Heart left ventricle (tissue), 16 donors: ENCODE data around the gene CCL17. TPM values are rescaled to one million over a fixed set of nuclear protein-coding genes. Genes with fewer than 3 reads are reported as not detected.

Source experiments
- ATAC-seq, 4 donors: fragments of 200-7000 bp; cut with Tn5 transposase; one replicate each; pipeline ENCODE4 v1.9.1; 2020 to 2022; ENCODE audit warnings: moderate library complexity in 4 of 4, mild to moderate bottlenecking in 3 of 4, moderate number of reproducible peaks in 1 of 4
- DNase-seq, 5 donors: peaks; one replicate each; pipeline ENCODE4 v3.0.0-alpha.2; 2020
- H3K27ac ChIP-seq, 12 donors: fragments of 200-600 bp; sonication (generic) in 4 of 12; one replicate each; pipeline versions ENCODE4 v1.5.0 to v1.8.0; 2016 to 2022; ENCODE audit warnings: mild to moderate bottlenecking in 2 of 12
- H3K27me3 ChIP-seq, 9 donors: fragments of 200-600 bp; sonication (generic) in 2 of 9; one replicate each; pipeline versions ENCODE4 v1.5.1 to v1.8.0; 2016 to 2022; ENCODE audit warnings: mild to moderate bottlenecking in 3 of 9
- H3K36me3 ChIP-seq, 9 donors: fragments of 200-600 bp; sonication (generic) in 2 of 9; one replicate each; pipeline versions ENCODE4 v1.5.0 to v1.8.0; 2018 to 2022; ENCODE audit warnings: mild to moderate bottlenecking in 2 of 9
- H3K4me1 ChIP-seq, 12 donors: fragments of 200-600 bp; sonication (generic) in 4 of 12; one replicate each; pipeline versions ENCODE4 v1.5.0 to v1.8.0; 2016 to 2022; ENCODE audit warnings: mild to moderate bottlenecking in 3 of 12
- H3K4me3 ChIP-seq, 12 donors: fragments of 200-600 bp; sonication (generic) in 4 of 12; one replicate each; pipeline versions ENCODE4 v1.5.0 to v1.8.0; 2017 to 2022; ENCODE audit warnings: mild to moderate bottlenecking in 9 of 12, moderate library complexity in 4 of 12
- H3K9me3 ChIP-seq, 12 donors: fragments of 200-600 bp; sonication (generic) in 4 of 12; one replicate each; pipeline versions ENCODE4 v1.5.0 to v1.8.0; 2016 to 2022; ENCODE audit warnings: mild to moderate bottlenecking in 1 of 12
- CTCF ChIP-seq, 12 donors: fragments of 200-600 bp; sonication (generic) in 4 of 12; IDR thresholded peaks; one replicate each; pipeline versions ENCODE4 v1.5.0 to v1.8.0; 2018 to 2022; ENCODE audit warnings: antibody characterized with exemption in 12 of 12, mild to moderate bottlenecking in 5 of 12
- POLR2A ChIP-seq, 2 donors: fragments of 450-650 bp; IDR thresholded peaks; one replicate each; pipeline ENCODE4 v1.6.1; 2017; ENCODE audit warnings: antibody characterized with exemption in 2 of 2, mild to moderate bottlenecking in 2 of 2, moderate library complexity in 2 of 2
- WGBS, 4 donors: extraction: QIAGEN DNeasy Blood & Tissue Kit in 2 of 4; methylation state at CpG; one replicate each; pipeline versions ENCODE4 v1.1.5 to v1.1.7; 2013 to 2018; 5-methylcytosine and 5-hydroxymethylcytosine counted together
- intact Hi-C, 10 donors: fragments of 100-400 bp; cut with DNase I; formaldehyde crosslinking; loops; one replicate each; pipeline versions ENCODE4 v1.11.1 to v1.14.2; 2022
- long read RNA-seq, 3 donors: library from polyadenylated mRNA; unstranded; transcript quantifications; one replicate each; pipeline ENCODE4 v2.0.0, GENCODE V29; 2020 to 2021
- polyA plus RNA-seq, 2 donors: library from polyadenylated mRNA; stranded (reverse); fragments of 200-250 nt; gene quantifications; one replicate each; pipeline ENCODE4 v1.2.3, GENCODE V29; 2013
- total RNA-seq, 9 donors: library from RNA; depleted of rRNA in 2 of 9; stranded (reverse); fragments of >200 nt in 2 of 9; fragmentation: NEBNext Ultra II Directional in 3 of 9; extraction: Animal tissue kit (Norgen Biotek cat#: 25700) in 3 of 9; gene quantifications; one replicate each; pipeline versions ENCODE4 v1.1.0 to v1.2.4, GENCODE V29; 2016 to 2023
- donor health status: ischemic (EF 13 %, LVEDD 7.1; RV severe dilation, severe dysfunction).
- donor health status: healthy with polysubstance abuse.
- donor health status: DM: no; HTN: yes; CAD: no.
- donor health status: DM: no; HTN: no; CAD: no.
- donor health status: ischemic (EF 25% LVEDD 6.9; RV normal size, moderate dysfunction).
- donor health status: ischemic (EF 25% LVEDD 5.7; RV mildly dilated, moderate dysfunction).
- donor health status: healthy.
- donor health status: DM: yes; HTN: yes; CAD: no.
- donor health status: ischemic (EF 35%, LVEDD 5.7; RV mildly dilated, moderate dysfunction).
- donor health status: nonischemic (EF 11% LVEDD 7.7; RV severe dilation, severe dysfunction).
- donor health status: DM: yes; HTN: yes; CAD: no.
- donor health status: PGD.
- donor health status: ischemic (EF 29% LVEDD 5.4; RV normal size, mild dysfunction).
- donor health status: nonischemic (EF 23%, LVEDD 6.1; RV moderate dilation, normal function).

The CCL17 gene
- total RNA-seq = 1 to 10 TPM in 2 of 9 donors, not detected in 7; 1.0 to 4.0 TPM
- polyA plus RNA-seq = under 1 TPM in 1 of 2 donors, not detected in 1; 0.26 TPM
- long read RNA-seq, donor 1 = 0 reads
- long read RNA-seq, donor 2 = 0 reads
- long read RNA-seq, donor 3 = 0 reads

DNA sequence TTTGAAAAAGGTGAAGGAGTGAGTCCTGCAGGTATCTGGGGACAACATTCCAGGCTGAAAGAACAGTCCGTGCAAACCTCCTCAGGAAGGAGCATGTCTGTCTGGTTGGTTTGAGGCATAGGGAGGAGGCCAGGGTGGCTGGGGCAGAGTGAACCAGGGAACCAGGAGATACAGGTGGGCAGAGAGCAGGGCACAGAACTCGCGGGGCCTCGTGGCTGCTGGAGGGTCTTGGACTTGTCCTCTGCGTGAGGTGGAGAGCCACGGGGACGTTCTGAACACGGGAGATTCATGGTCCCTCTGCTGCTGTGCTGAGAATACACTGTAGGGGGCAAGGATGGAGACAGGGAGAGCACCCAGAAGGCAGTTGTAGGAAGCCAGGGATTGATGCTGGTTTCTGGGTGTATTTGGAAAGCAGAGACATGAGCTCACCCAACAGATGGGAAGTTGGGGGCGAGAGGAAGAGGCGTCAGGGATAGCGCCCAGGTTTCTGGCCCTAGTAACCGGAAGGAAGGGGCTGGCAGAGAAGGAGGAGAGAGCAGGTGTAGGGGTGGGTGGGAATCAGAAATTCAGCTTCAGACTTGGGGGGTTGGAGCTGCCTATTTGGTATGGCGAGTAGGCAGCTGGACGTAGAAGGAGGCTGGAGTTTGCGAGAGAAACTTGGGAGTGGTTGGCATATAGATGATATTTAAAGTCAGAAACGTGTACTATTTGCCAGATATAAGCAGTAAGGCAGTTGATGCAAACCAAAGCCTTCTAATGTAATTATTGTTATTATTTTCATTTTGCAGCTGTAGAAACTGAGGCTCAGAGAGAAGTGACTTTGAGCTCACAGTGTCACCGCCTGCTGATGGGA, at the start of gene CCL17:
CCL17 (plus strand) TSS at position 803 of the 853 bp plus-strand sequence. CDS start 9,166 bp downstream, outside the sequence.
- H3K27ac ChIP-seq = no peak within 1 kb of the TSS
- no peak within 1 kb of the TSS for H3K4me3 ChIP-seq
- H3K36me3 ChIP-seq = no peaks in the 10 kb centered on the region
- TF ChIP-seq POLR2A (IDR thresholded peaks at IDR 0.05) (no peak), CTCF (IDR thresholded peaks at IDR 0.05) (no peak)
- intact Hi-C loops = no loop called here
- ATAC-seq (no peak), DNase-seq (no peak)
- peaks cover 0 to 12% (median 3%) of the 10 kb centered on the region in 12 donors for H3K4me1 ChIP-seq
- H3K9me3 ChIP-seq = no peaks in the 10 kb centered on the region
- WGBS, 4 donors = 67 to 75% (median 71%) methylated on average over 17 of the region's 17 CpGs
- H3K27me3 ChIP-seq = no peaks in the 10 kb centered on the region

DNA sequence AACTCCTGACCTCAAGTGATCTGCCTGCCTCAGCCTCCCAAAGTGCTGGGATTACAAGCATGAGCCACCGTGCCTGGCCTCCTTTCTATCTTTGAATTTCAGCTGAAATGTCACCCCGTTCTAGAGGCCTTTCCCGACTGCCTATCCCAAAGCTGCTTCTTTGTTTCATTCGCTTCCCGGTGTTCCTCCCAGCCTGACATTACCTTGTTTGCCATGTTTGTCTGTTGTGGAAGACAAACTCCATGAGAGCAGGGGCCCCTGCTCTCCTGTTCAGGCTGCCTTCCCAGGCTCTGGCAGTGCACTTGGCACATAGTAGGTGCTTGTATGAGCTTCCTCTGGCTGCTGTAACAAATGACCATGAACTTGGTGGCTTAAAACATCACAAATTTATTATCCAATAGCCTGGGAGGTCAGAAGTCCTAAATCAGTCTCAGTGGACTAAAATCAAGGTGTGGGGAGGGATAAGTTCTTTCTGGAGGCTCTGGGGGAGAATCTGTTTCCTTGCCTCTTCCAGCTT, 48.6 kb upstream of the CCL17 start:
- Histone ChIP-seq H3K4me1 (no peaks in the 10 kb centered on the region), H3K27ac (no peak overlapping the region), H3K27me3 (no peaks in the 10 kb centered on the region), H3K9me3 (no peaks in the 10 kb centered on the region), H3K36me3 (no peaks in the 10 kb centered on the region), H3K4me3 (no peak overlapping the region)
- TF ChIP-seq CTCF (IDR thresholded peaks at IDR 0.05) (no peak), POLR2A (IDR thresholded peaks at IDR 0.05) (no peak)
- DNase-seq (no peak), ATAC-seq (no peak)
- intact Hi-C loops = no loop called here
- WGBS, 4 donors = 82 to 90% (median 88%) methylated on average over 5 of the region's 5 CpGs

DNA sequence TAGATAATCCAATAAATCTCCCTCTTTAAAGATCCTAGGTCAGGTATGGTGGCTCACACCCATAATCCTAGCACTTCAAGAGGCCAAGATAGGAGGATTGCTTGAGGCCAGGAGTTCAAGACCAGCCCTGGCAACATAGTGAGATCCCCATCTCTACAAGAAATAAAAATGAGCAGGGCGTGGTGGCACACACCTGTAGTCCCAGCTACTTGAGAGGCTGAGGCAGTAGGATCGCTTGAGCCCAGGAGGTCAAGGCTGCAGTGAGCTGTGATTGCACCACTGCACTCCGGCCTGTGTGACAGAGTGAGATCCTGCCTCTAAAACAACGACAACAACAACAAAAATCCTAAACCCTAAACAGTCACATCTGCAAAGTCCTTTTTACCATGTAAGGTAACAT, 48.0 kb upstream of the CCL17 start:
- 83 to 96% (median 92%) methylated on average over 4 of the region's 4 CpGs for WGBS, 4 donors
- no peak for ATAC-seq
- no peak for DNase-seq
- no peak overlapping the region for H3K27ac ChIP-seq
- H3K36me3 ChIP-seq = no peaks in the 10 kb centered on the region
- intact Hi-C loops = no loop called here
- H3K4me3 ChIP-seq = no peak overlapping the region
- no peaks in the 10 kb centered on the region for H3K9me3 ChIP-seq
- TF ChIP-seq POLR2A (IDR thresholded peaks at IDR 0.05) = no peak
- no peaks in the 10 kb centered on the region for H3K4me1 ChIP-seq
- no peaks in the 10 kb centered on the region for H3K27me3 ChIP-seq

- intact Hi-C loops = no loop called here
- H3K4me3 ChIP-seq = no peak overlapping the region
- no peaks in the 10 kb centered on the region for H3K9me3 ChIP-seq
- DNase-seq = no peak
- 79 to 88% (median 85%) methylated on average over 9 of the region's 9 CpGs for WGBS, 4 donors
- H3K36me3 ChIP-seq = no peaks in the 10 kb centered on the region
- TF ChIP-seq POLR2A (IDR thresholded peaks at IDR 0.05) (no peak), CTCF (IDR thresholded peaks at IDR 0.05) (no peak)
- H3K4me1 ChIP-seq = no peaks in the 10 kb centered on the region
- H3K27ac ChIP-seq = no peak overlapping the region
- peak in 1 of 4 donors; percentile 33 for ATAC-seq
- H3K27me3 ChIP-seq = no peaks in the 10 kb centered on the region
Observed at GRCh38 chr16:57357330-57358085, 47.1 kb upstream of the CCL17 start.
